Esophagus muscularis mucosa (tissue), 4 donors: ENCODE measurements around the gene ZNF740. TPM values are rescaled to one million over a fixed set of nuclear protein-coding genes. Genes with fewer than 3 reads are reported as not detected.

Experiments used
- DNase-seq: peaks from one replicate; pipeline ENCODE4 v3.0.0-alpha.2; 2017; ENCODE audit errors: extremely low spot score
- H3K27ac ChIP-seq, 4 donors: fragments of 200-600 bp; sonication (generic); replicated peaks in 1 of 4; 1 replicate in 3 of 4; 2 replicates in 1 of 4; pipeline ENCODE4 v1.5.1; 2016 to 2019; ENCODE audit warnings: mild to moderate bottlenecking in 1 of 4
- H3K27me3 ChIP-seq, 4 donors: fragments of 200-600 bp; sonication (generic); one replicate each; pipeline versions ENCODE4 v1.5.1 to v1.6.0; 2016 to 2019
- H3K36me3 ChIP-seq, 4 donors: fragments of 200-600 bp; sonication (generic); one replicate each; pipeline ENCODE4 v1.5.1; 2016 to 2019
- H3K4me1 ChIP-seq, 4 donors: fragments of 200-600 bp; sonication (generic); one replicate each; pipeline ENCODE4 v1.5.1; 2016 to 2019
- H3K4me3 ChIP-seq, 4 donors: fragments of 200-600 bp; sonication (generic); 1 replicate in 2 of 4; 2 replicates in 2 of 4; pipeline ENCODE4 v1.5.1; 2016 to 2019; ENCODE audit warnings: mild to moderate bottlenecking in 4 of 4, moderate library complexity in 1 of 4
- H3K9me3 ChIP-seq, 4 donors: fragments of 200-600 bp; sonication (generic); 1 replicate in 3 of 4; 2 replicates in 1 of 4; pipeline ENCODE4 v1.5.1; 2016 to 2019
- CTCF ChIP-seq, 3 experiments: fragments of 200-600 bp in 2 of 3; fragments of 450-650 bp in 1 of 3; sonication (generic) in 2 of 3; IDR thresholded peaks; one replicate each; pipeline ENCODE4 v1.5.1; 2017 to 2019; ENCODE audit warnings: antibody characterized with exemption in 3 of 3, mild to moderate bottlenecking in 2 of 3, moderate library complexity in 1 of 3
- EP300 ChIP-seq: sonication (generic); formaldehyde crosslinking; IDR thresholded peaks from one replicate; pipeline ENCODE4 v1.6.1; 2017; ENCODE audit warnings: antibody characterized with exemption
- POLR2A ChIP-seq: fragments of 450-650 bp; IDR thresholded peaks from one replicate; pipeline ENCODE4 v1.6.1; 2017; ENCODE audit warnings: antibody characterized with exemption, moderate library complexity, mild to moderate bottlenecking, low read depth
- POLR2AphosphoS5 ChIP-seq, 2 donors: sonication (generic); formaldehyde crosslinking; IDR thresholded peaks; one replicate each; pipeline ENCODE4 v1.6.1; 2017; ENCODE audit warnings: antibody characterized with exemption in 2 of 2
- WGBS: methylation state at CpG from one replicate; pipeline ENCODE4 v1.1.5; 2018; 5-methylcytosine and 5-hydroxymethylcytosine counted together
- intact Hi-C: fragments of 100-400 bp; cut with DNase I; formaldehyde crosslinking; loops from one replicate; pipeline ENCODE4 v1.15.1; 2023
- total RNA-seq, 4 donors: library from RNA; depleted of rRNA; stranded (reverse); fragments of >200 nt; gene quantifications; one replicate each; pipeline versions ENCODE4 v1.1.0 to v1.2.1, GENCODE V29; 2016

The ZNF740 gene
- total RNA-seq, result 10 to 100 TPM; 12.4 to 19.6 (median 15.3) TPM

GRCh38 chr12:53180220-53180930 is at the start of gene ZNF740, which contains the start of gene CSAD:
TSS of gene ZNF740 (plus strand) at chr12:53180722. CDS start at chr12:53181984, 1,262 bp downstream.
TSS of gene CSAD (minus strand) at chr12:53180925. CDS start at chr12:53173470, 7,455 bp downstream.
- Histone ChIP-seq H3K27me3 (no peaks in the 10 kb centered on the region), H3K9me3 (no peaks in the 10 kb centered on the region), H3K4me1 (peaks cover 42 to 51% (median 49%) of the 10 kb centered on the region in 4 donors), H3K36me3 (peaks cover 14 to 37% (median 32%) of the 10 kb centered on the region in 4 donors), H3K4me3 (peak within 1 kb of the TSS; percentile 75 to 87 (median 84)), H3K27ac (peak within 1 kb of the TSS; percentile 92 to 96 (median 94))
- intact Hi-C loops, result no loop called here
- peak; percentile 29 for TF ChIP-seq POLR2A
- TF ChIP-seq CTCF (IDR thresholded peaks at IDR 0.05), result peak in 1 of 3 experiments; percentile 24
- peak; percentile 85 to 92 for TF ChIP-seq POLR2AphosphoS5 (IDR thresholded peaks at IDR 0.05)
- TF ChIP-seq EP300, result no peak
- peak; percentile 99 for DNase-seq
- WGBS, result 0% methylated on average over 31 of the region's 70 CpGs

GRCh38 chr12:53131844-53132243 is 48.7 kb upstream of the ZNF740 start:
- peaks cover 0 to 8% (median 0%) of the 10 kb centered on the region in 4 donors for H3K9me3 ChIP-seq
- no peaks in the 10 kb centered on the region for H3K27me3 ChIP-seq
- DNase-seq, result peak; percentile 70
- no peak overlapping the region for H3K27ac ChIP-seq
- intact Hi-C loops, result no loop called here
- H3K36me3 ChIP-seq, result no peaks in the 10 kb centered on the region
- 88% methylated on average over 2 of the region's 2 CpGs for whole genome bisulfite sequencing
- TF ChIP-seq POLR2AphosphoS5 (IDR thresholded peaks at IDR 0.05) (no peak), EP300 (no peak), POLR2A (no peak), CTCF (IDR thresholded peaks at IDR 0.05) (no peak)
- no peaks in the 10 kb centered on the region for H3K4me1 ChIP-seq
- no peak overlapping the region for H3K4me3 ChIP-seq

GRCh38 chr12:53133722-53134121 is 46.8 kb upstream of the ZNF740 start:
- Histone ChIP-seq H3K4me3 (no peak overlapping the region), H3K27ac (no peak overlapping the region), H3K4me1 (no peaks in the 10 kb centered on the region), H3K27me3 (no peaks in the 10 kb centered on the region), H3K9me3 (peaks cover 0 to 11% (median 0%) of the 10 kb centered on the region in 4 donors), H3K36me3 (no peaks in the 10 kb centered on the region)
- intact Hi-C loops, result no loop called here
- DNase-seq, result no peak
- 87% methylated on average over 3 of the region's 3 CpGs for WGBS
- TF ChIP-seq POLR2AphosphoS5 (IDR thresholded peaks at IDR 0.05) (no peak), POLR2A (no peak), EP300 (no peak), CTCF (IDR thresholded peaks at IDR 0.05) (no peak)

- 85% methylated on average over 4 of the region's 4 CpGs for WGBS
- intact Hi-C loops, result no loop called here
- TF ChIP-seq CTCF (IDR thresholded peaks at IDR 0.05) (no peak), POLR2A (no peak), EP300 (no peak), POLR2AphosphoS5 (IDR thresholded peaks at IDR 0.05) (no peak)
- no peaks in the 10 kb centered on the region for H3K4me1 ChIP-seq
- H3K4me3 ChIP-seq, result no peak overlapping the region
- no peak for DNase-seq
- H3K9me3 ChIP-seq, result no peaks in the 10 kb centered on the region
- no peak overlapping the region for H3K27ac ChIP-seq
- no peaks in the 10 kb centered on the region for H3K27me3 ChIP-seq
- no peaks in the 10 kb centered on the region for H3K36me3 ChIP-seq
Observed at GRCh38 chr12:53143355-53143754, 37.2 kb upstream of the ZNF740 start.
